A549 (cell line): ENCODE data around the gene FAN1. TPM values are rescaled to one million over a fixed set of nuclear protein-coding genes. Genes with fewer than 3 reads are reported as not detected.

ENCODE experiments used
- ATAC-seq, 2 experiments: fragments of 200-7000 bp in 1 of 2; fragments of >200 bp in 1 of 2; cut with Nextera tagmentation in 1 of 2; cut with Tn5 transposase in 1 of 2; 3 replicates each; pipeline versions ENCODE4 v1.8.0 to v1.9.1; 2018 to 2020; ENCODE audit warnings: mild to moderate bottlenecking in 1 of 2, moderate library complexity in 1 of 2
- CTCF ChIA-PET: fragments of 300-600 bp; sonication (Branson Sonifier 250); formaldehyde crosslinking; extraction: SDS; loops from one replicate; lab custom pipeline; 2021; ENCODE audit warnings: antibody characterized with exemption, inconsistent platforms; lab: Yijun Ruan, JAX
- POLR2A ChIA-PET: fragments of 350-600 bp; formaldehyde crosslinking; extraction: SDS; loops from one replicate; lab custom pipeline; 2021; ENCODE audit warnings: antibody characterized with exemption, inconsistent platforms; lab: Yijun Ruan, JAX
- DNase-seq, 2 experiments: peaks; one replicate each; pipeline versions ENCODE4 v3.0.0 to v3.0.0-alpha.2; 2011 to 2016; ENCODE audit warnings: low read depth in 1 of 2, low spot score in 1 of 2
- FAIRE-seq: peaks from 2 replicates; lab custom pipeline; 2011; peaks lifted over from hg19 to GRCh38; lab: Jason Lieb, UNC
- H3K27ac ChIP-seq, 2 experiments: fragments of >200 bp; sonication (Bioruptor Twin); formaldehyde crosslinking; 3 replicates each; pipeline ENCODE4 v1.5.1; 2016 to 2017
- H3K4me1 ChIP-seq: fragments of >200 bp; sonication (Bioruptor Twin); formaldehyde crosslinking; 3 replicates; pipeline ENCODE4 v1.6.1; 2016
- H3K4me2 ChIP-seq: fragments of >200 bp; sonication (Bioruptor Twin); formaldehyde crosslinking; 3 replicates; pipeline ENCODE4 v1.6.1; 2016
- H3K4me3 ChIP-seq: fragments of >200 bp; sonication (Bioruptor Twin); formaldehyde crosslinking; 3 replicates; pipeline ENCODE4 v1.5.1; 2016
- H3K9me3 ChIP-seq: fragments of >200 bp; sonication (Bioruptor Twin); formaldehyde crosslinking; 3 replicates; pipeline ENCODE4 v1.6.1; 2016
- CBX2 ChIP-seq: fragments of 200-600 bp; sonication (generic); IDR thresholded peaks from 2 replicates; pipeline ENCODE4 v1.6.1; 2016; ENCODE audit warnings: low read depth, mild to moderate bottlenecking, borderline replicate concordance
- CEBPB ChIP-seq, 2 experiments: fragments of >200 bp in 1 of 2; sonication (Bioruptor Twin) in 1 of 2; formaldehyde crosslinking in 1 of 2; IDR thresholded peaks; 2 replicates each; pipeline ENCODE4 v1.6.1; 2012 to 2016
- CHD2 ChIP-seq: fragments of 150-350 bp; IDR thresholded peaks from 2 replicates; pipeline ENCODE4 v1.6.1; 2014; ENCODE audit warnings: low read length; ENCODE audit not compliant: partially characterized antibody
- EHMT2 ChIP-seq: fragments of 200-600 bp; sonication (generic); IDR thresholded peaks from 2 replicates; pipeline ENCODE4 v1.6.1; 2016; ENCODE audit warnings: antibody characterized with exemption, low read depth, mild to moderate bottlenecking, moderate library complexity
- ESRRA ChIP-seq: fragments of 150-350 bp; IDR thresholded peaks from 2 replicates; pipeline ENCODE4 v1.6.1; 2014; ENCODE audit warnings: mild to moderate bottlenecking, low read length, borderline replicate concordance
- FOSB ChIP-seq: fragments of 250-450 bp; sonication (Bioruptor Pico); IDR thresholded peaks from 2 replicates; pipeline ENCODE4 v1.5.0; 2020; ENCODE audit warnings: mild to moderate bottlenecking, moderate library complexity
- FOSL2 ChIP-seq, 2 experiments: fragments of 450-650 bp in 1 of 2; fragments of >200 bp in 1 of 2; sonication (Bioruptor Twin) in 1 of 2; formaldehyde crosslinking; IDR thresholded peaks; 2 replicates each; pipeline versions ENCODE4 v1.5.0 to v1.6.1; 2016 to 2020; ENCODE audit warnings: mild to moderate bottlenecking in 1 of 2, moderate library complexity in 1 of 2
- HDAC2 ChIP-seq: fragments of 200-600 bp; sonication (generic); IDR thresholded peaks from 2 replicates; pipeline ENCODE4 v1.6.1; 2016
- HEYL ChIP-seq: fragments of 250-450 bp; sonication (Bioruptor Pico); IDR thresholded peaks from 2 replicates; pipeline ENCODE4 v1.8.0; 2021; ENCODE audit warnings: mild to moderate bottlenecking, moderate library complexity
- HOXB13 ChIP-seq: fragments of 250-450 bp; sonication (Bioruptor Pico); IDR thresholded peaks from 2 replicates; pipeline ENCODE4 v1.5.0; 2020; ENCODE audit warnings: low read depth, mild to moderate bottlenecking, moderate library complexity
- HOXB5 ChIP-seq: fragments of 250-450 bp; sonication (Bioruptor Pico); IDR thresholded peaks from 2 replicates; pipeline ENCODE4 v1.5.0; 2020; ENCODE audit warnings: mild to moderate bottlenecking, moderate library complexity
- JUN ChIP-seq, 2 experiments: fragments of >200 bp; sonication (Bioruptor Twin); formaldehyde crosslinking; IDR thresholded peaks; 2 replicates in 1 of 2; 3 replicates in 1 of 2; pipeline ENCODE4 v1.6.1; 2016 to 2017
- MAFK ChIP-seq: fragments of 450-650 bp; IDR thresholded peaks from 2 replicates; pipeline ENCODE4 v1.6.1; 2014; ENCODE audit not compliant: partially characterized antibody
- MYC ChIP-seq: IDR thresholded peaks from 2 replicates; pipeline ENCODE4 v1.6.1; 2012; ENCODE audit warnings: mild to moderate bottlenecking, inconsistent platforms, low read length, improper control_type of control experiment, borderline replicate concordance
- NPAS2 ChIP-seq: fragments of 250-450 bp; sonication (Bioruptor Pico); IDR thresholded peaks from 2 replicates; pipeline ENCODE4 v1.8.0; 2022; ENCODE audit warnings: mild to moderate bottlenecking, moderate library complexity, borderline replicate concordance
- NR3C1 ChIP-seq: fragments of >200 bp; sonication (Bioruptor Twin); formaldehyde crosslinking; IDR thresholded peaks from 3 replicates; pipeline ENCODE4 v1.6.1; 2017
- PHF8 ChIP-seq: fragments of 200-600 bp; sonication (generic); IDR thresholded peaks from 2 replicates; pipeline ENCODE4 v1.6.1; 2016; ENCODE audit warnings: low read depth, mild to moderate bottlenecking, antibody characterized with exemption, moderate library complexity, borderline replicate concordance
- POLR2A ChIP-seq: IDR thresholded peaks from 2 replicates; pipeline ENCODE4 v1.6.1; 2012; ENCODE audit warnings: mild to moderate bottlenecking, low read length
- POLR2AphosphoS2 ChIP-seq: conservative IDR thresholded peaks from 2 replicates; pipeline ENCODE4 v1.6.1; 2012; ENCODE audit warnings: low read length, improper control_type of control experiment, inconsistent platforms
- RAD21 ChIP-seq, 2 experiments: fragments of >200 bp in 1 of 2; sonication (Bioruptor Twin) in 1 of 2; formaldehyde crosslinking in 1 of 2; IDR thresholded peaks in 1 of 2; conservative IDR thresholded peaks in 1 of 2; 2 replicates in 1 of 2; 3 replicates in 1 of 2; pipeline ENCODE4 v1.6.1; 2012 to 2018; ENCODE audit warnings: inconsistent platforms in 1 of 2
- RCOR1 ChIP-seq: fragments of 150-350 bp; IDR thresholded peaks from 2 replicates; pipeline ENCODE4 v1.6.1; 2014; ENCODE audit warnings: antibody characterized with exemption, low read length, low read depth
- RFX5 ChIP-seq: fragments of 450-650 bp; IDR thresholded peaks from 2 replicates; pipeline ENCODE4 v1.7.1; 2014; ENCODE audit warnings: antibody characterized with exemption, mild to moderate bottlenecking, moderate library complexity
- SMC3 ChIP-seq: fragments of >200 bp; sonication (Bioruptor Twin); formaldehyde crosslinking; IDR thresholded peaks from 3 replicates; pipeline ENCODE4 v1.6.1; 2018; ENCODE audit warnings: inconsistent platforms
- SREBF2 ChIP-seq: fragments of 450-650 bp; IDR thresholded peaks from 2 replicates; pipeline ENCODE4 v1.6.1; 2014; ENCODE audit warnings: mild to moderate bottlenecking, moderate library complexity
- TFCP2L1 ChIP-seq: fragments of 250-450 bp; sonication (Bioruptor Pico); IDR thresholded peaks from 2 replicates; pipeline ENCODE4 v1.5.0; 2021; ENCODE audit warnings: mild to moderate bottlenecking
- TP53 ChIP-seq: fragments of 250-450 bp; sonication (Bioruptor Pico); IDR thresholded peaks from 2 replicates; pipeline ENCODE4 v1.5.0; 2021; ENCODE audit warnings: mild to moderate bottlenecking, moderate library complexity
- ZFP36 ChIP-seq: fragments of 450-650 bp; IDR thresholded peaks from 2 replicates; pipeline ENCODE4 v1.6.1; 2014; ENCODE audit warnings: borderline replicate concordance; ENCODE audit not compliant: partially characterized antibody
- WGBS: methylation state at CpG from one replicate; pipeline ENCODE4 v1.1.6; 2017; ENCODE audit errors: missing lambda C conversion rate; 5-methylcytosine and 5-hydroxymethylcytosine counted together
- polyA plus RNA-seq, 4 experiments: library from polyadenylated mRNA; depleted of rRNA in 3 of 4; stranded (reverse); fragments of >200 nt; fragmentation: RNase III in 1 of 4; extraction: RNeasy Plus Mini Kit Qiagen cat#74134 plus additional on column Dnase treatment in 1 of 4; gene quantifications; 2 replicates in 3 of 4; 3 replicates in 1 of 4; pipeline ENCODE4 v1.2.3, GENCODE V29; 2011 to 2017
- TF ChIP-seq, protein P1 (sequence below): fragments of >200 bp; sonication (Bioruptor Twin); formaldehyde crosslinking; IDR thresholded peaks from 2 replicates; pipeline ENCODE4 v1.6.1; 2016
- TF ChIP-seq, protein P2 (sequence below): fragments of 250-450 bp; sonication (Bioruptor Pico); IDR thresholded peaks from 2 replicates; pipeline ENCODE4 v1.5.0; 2020; ENCODE audit warnings: low read depth, mild to moderate bottlenecking, moderate library complexity
- TF ChIP-seq, protein P3 (sequence below): fragments of 150-350 bp; IDR thresholded peaks from 2 replicates; pipeline ENCODE4 v1.6.1; 2014; ENCODE audit warnings: low read depth, mild to moderate bottlenecking, low read length
- TF ChIP-seq, protein P4 (sequence below): fragments of 250-450 bp; sonication (Bioruptor Pico); IDR thresholded peaks from 2 replicates; pipeline ENCODE4 v1.5.0; 2021; ENCODE audit warnings: mild to moderate bottlenecking, moderate library complexity, borderline replicate concordance
- TF ChIP-seq, protein P5 (sequence below): fragments of >200 bp; sonication (Bioruptor Twin); formaldehyde crosslinking; IDR thresholded peaks from 3 replicates; pipeline ENCODE4 v1.6.1; 2016
- TF ChIP-seq, protein P6 (sequence below): fragments of 450-650 bp; IDR thresholded peaks from 2 replicates; pipeline ENCODE4 v1.6.1; 2014; ENCODE audit warnings: antibody characterized with exemption

Gene FAN1
- polyA plus RNA-seq, 2 of the 4 experiments (the other 2 are of a cell fraction): 17.4 to 22.1 TPM

DNA sequence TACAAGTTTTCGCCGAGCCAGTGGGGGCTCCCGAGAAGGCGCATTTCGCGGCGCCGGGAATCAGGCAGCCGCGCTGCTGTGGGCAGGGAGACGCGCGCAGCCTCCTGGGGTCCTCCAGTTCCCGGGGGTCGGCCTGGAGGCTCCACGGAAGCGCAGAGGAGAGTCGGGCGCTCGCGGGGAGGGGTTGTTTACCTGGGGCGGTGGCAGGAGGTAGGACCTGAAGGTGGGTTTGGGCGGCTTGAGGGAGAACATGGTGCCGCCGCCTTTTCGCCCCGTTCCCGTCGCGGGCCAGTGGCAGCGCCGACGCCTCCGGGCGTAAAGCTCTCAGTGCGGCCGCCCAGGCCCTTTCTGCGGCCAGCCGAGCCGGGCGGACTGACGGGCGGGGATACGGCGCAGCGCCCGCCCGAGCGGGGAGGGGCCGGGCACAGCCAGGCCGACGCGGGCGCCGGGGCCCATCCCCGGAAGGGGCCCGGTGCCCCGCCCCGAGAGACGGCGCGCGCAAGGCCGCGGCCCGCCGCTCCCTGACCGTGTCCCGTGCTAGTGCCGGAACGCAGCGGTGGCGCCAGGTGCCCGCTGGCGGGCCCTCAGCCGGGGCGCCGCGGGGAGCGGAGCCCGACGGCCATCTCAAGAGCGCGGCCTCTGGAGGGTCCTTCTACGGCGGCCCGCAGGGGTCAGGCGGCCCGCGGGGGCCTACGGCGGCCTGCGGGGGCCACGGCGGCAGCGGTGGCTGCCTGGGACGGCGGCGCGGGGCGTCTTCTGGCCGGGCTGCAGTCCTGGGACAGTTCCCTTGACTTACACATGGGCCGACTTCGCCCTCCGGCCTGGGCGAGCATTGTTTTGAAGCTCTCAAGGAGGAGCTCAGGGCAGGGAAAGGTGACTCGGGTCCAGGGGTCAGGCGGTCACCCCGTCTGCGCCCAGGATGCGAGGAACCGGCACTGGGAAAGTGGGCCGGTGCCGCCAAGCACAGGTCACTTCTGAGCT lies 87.8 kb downstream of the FAN1 start, which contains the start of gene MTMR10:
Gene MTMR10 (minus strand): TSS at position 374 of the 981 bp plus-strand sequence. CDS start 122 bp downstream, at position 252.
- CTCF ChIA-PET: interaction anchor here (0.6 to 2.1 kb wide), 7 partner anchors 12 to 138 kb away, joined by 3 to 6 read pairs (median 3); no protein-coding TSS in a partner anchor
- 1% methylated on average over 44 of the region's 114 CpGs for WGBS
- DNase-seq: peak; percentile 77 to 82
- TF ChIP-seq HDAC2: 0 out of 2 replicates have a peak, but pooled peaks have one; percentile 28
- TF ChIP-seq SREBF2: no peak
- no peak for TF ChIP-seq CBX2
- TF ChIP-seq POLR2A: peak; percentile 84
- 0 out of 2 replicates have a peak, but pooled peaks have one; percentile 25 for TF ChIP-seq NPAS2
- TF ChIP-seq HOXB5 (CRISPR knock-in tag): peak; percentile 86; the same call in 1 of the 2 replicates
- TF ChIP-seq EHMT2: no peak
- TF ChIP-seq MYC: no peak
- TF ChIP-seq SMC3: no peak
- TF ChIP-seq TP53 (CRISPR knock-in tag): 0 out of 2 replicates have a peak, but pooled peaks have one; percentile 31
- TF ChIP-seq HOXB13: peak; percentile 61; the same call in 1 of the 2 replicates
- TF ChIP-seq PHF8: peak; percentile 90
- no peak for TF ChIP-seq NR3C1
- no peak for TF ChIP-seq ZFP36
- TF ChIP-seq, protein P1, sequence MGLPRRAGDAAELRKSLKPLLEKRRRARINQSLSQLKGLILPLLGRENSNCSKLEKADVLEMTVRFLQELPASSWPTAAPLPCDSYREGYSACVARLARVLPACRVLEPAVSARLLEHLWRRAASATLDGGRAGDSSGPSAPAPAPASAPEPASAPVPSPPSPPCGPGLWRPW: no peak
- no peak for TF ChIP-seq ESRRA
- TF ChIP-seq, protein P2, sequence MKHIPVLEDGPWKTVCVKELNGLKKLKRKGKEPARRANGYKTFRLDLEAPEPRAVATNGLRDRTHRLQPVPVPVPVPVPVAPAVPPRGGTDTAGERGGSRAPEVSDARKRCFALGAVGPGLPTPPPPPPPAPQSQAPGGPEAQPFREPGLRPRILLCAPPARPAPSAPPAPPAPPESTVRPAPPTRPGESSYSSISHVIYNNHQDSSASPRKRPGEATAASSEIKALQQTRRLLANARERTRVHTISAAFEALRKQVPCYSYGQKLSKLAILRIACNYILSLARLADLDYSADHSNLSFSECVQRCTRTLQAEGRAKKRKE (CRISPR knock-in tag): no peak
- peak in 1 of 2 experiments; percentile 17; a peak in 2 of 5 replicates for TF ChIP-seq RAD21 (conservative IDR thresholded peaks at IDR 0.05 in 1 of 2, IDR thresholded peaks at IDR 0.05 in 1 of 2)
- TF ChIP-seq, protein P3, sequence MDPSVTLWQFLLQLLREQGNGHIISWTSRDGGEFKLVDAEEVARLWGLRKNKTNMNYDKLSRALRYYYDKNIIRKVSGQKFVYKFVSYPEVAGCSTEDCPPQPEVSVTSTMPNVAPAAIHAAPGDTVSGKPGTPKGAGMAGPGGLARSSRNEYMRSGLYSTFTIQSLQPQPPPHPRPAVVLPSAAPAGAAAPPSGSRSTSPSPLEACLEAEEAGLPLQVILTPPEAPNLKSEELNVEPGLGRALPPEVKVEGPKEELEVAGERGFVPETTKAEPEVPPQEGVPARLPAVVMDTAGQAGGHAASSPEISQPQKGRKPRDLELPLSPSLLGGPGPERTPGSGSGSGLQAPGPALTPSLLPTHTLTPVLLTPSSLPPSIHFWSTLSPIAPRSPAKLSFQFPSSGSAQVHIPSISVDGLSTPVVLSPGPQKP: no peak
- no peak for TF ChIP-seq FOSB (CRISPR knock-in tag)
- TF ChIP-seq JUN (IDR thresholded peaks at IDR 0.05): peak; percentile 92 to 98
- TF ChIP-seq MAFK: no peak
- no peak for TF ChIP-seq FOSL2 (IDR thresholded peaks at IDR 0.05)
- TF ChIP-seq FOSL2 (CRISPR knock-in tag; IDR thresholded peaks at IDR 0.05): peak; percentile 19; the same call in 1 of the 2 replicates
- TF ChIP-seq, protein P4, sequence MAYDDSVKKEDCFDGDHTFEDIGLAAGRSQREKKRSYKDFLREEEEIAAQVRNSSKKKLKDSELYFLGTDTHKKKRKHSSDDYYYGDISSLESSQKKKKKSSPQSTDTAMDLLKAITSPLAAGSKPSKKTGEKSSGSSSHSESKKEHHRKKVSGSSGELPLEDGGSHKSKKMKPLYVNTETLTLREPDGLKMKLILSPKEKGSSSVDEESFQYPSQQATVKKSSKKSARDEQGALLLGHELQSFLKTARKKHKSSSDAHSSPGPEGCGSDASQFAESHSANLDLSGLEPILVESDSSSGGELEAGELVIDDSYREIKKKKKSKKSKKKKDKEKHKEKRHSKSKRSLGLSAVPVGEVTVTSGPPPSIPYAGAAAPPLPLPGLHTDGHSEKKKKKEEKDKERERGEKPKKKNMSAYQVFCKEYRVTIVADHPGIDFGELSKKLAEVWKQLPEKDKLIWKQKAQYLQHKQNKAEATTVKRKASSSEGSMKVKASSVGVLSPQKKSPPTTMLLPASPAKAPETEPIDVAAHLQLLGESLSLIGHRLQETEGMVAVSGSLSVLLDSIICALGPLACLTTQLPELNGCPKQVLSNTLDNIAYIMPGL: peak; percentile 42; the same call in 1 of the 2 replicates
- TF ChIP-seq CHD2: no peak
- no peak for TF ChIP-seq RFX5
- TF ChIP-seq, protein P5, sequence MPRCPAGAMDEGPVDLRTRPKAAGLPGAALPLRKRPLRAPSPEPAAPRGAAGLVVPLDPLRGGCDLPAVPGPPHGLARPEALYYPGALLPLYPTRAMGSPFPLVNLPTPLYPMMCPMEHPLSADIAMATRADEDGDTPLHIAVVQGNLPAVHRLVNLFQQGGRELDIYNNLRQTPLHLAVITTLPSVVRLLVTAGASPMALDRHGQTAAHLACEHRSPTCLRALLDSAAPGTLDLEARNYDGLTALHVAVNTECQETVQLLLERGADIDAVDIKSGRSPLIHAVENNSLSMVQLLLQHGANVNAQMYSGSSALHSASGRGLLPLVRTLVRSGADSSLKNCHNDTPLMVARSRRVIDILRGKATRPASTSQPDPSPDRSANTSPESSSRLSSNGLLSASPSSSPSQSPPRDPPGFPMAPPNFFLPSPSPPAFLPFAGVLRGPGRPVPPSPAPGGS: peak; percentile 97
- no peak for TF ChIP-seq TFCP2L1 (CRISPR knock-in tag)
- no peak for TF ChIP-seq CEBPB (IDR thresholded peaks at IDR 0.05)
- TF ChIP-seq POLR2AphosphoS2: no peak
- TF ChIP-seq HEYL (CRISPR knock-in tag): no peak
- no peak for TF ChIP-seq RCOR1
- TF ChIP-seq, protein P6, sequence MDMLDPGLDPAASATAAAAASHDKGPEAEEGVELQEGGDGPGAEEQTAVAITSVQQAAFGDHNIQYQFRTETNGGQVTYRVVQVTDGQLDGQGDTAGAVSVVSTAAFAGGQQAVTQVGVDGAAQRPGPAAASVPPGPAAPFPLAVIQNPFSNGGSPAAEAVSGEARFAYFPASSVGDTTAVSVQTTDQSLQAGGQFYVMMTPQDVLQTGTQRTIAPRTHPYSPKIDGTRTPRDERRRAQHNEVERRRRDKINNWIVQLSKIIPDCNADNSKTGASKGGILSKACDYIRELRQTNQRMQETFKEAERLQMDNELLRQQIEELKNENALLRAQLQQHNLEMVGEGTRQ: no peak

More for the DNA sequence above, 87.8 kb downstream of the FAN1 start, which contains the start of gene MTMR10:
- ATAC-seq (peak; percentile 92 to 95), FAIRE-seq (no peak)
- H3K4me2 ChIP-seq: peak within 1 kb of the TSS; percentile 86
- no peaks in the 10 kb centered on the region for H3K9me3 ChIP-seq
- H3K4me1 ChIP-seq: peaks cover 30% of the 10 kb centered on the region
- H3K27ac ChIP-seq: peak within 1 kb of the TSS; percentile 93 to 96
- POLR2A ChIA-PET: interaction anchor here (0.6 to 2.2 kb wide), 16 partner anchors 8 to 497 kb away, joined by 3 to 17 read pairs (median 3); no protein-coding TSS in a partner anchor
- H3K4me3 ChIP-seq: peak within 1 kb of the TSS; percentile 78
